ENCODE results near the gene MINDY4. TPM values are rescaled to one million over a fixed set of nuclear protein-coding genes. Genes with fewer than 3 reads are reported as not detected.

MINDY4 gene
- total and polyA plus RNA-seq, 10 of the 15 experiments (the other 5 are each of a cell fraction or from before 2014, with no cell fraction given), result 0.10 to 0.90 (median 0.40) TPM

DNA sequence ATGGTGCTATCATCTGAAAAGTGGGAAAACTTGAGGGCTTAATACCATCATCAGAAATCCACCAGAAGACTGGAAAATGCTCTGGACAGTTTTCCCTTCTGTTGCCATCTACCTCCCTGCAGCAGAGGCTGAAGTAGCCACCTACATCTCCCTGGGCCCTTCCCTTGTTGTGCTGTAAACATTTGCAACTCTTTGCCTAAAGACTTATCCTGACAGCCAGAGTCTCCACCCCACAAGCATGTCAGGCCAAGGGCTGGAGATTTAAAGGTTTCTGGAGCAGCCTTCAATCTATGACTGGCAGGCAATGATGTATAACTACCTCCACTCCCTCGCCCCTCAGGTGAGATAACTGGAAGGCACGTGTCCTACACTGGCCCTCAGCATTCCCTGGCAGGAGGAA, 49.0 kb upstream of the MINDY4 start (continued):
- TF ChIP-seq, protein P1, sequence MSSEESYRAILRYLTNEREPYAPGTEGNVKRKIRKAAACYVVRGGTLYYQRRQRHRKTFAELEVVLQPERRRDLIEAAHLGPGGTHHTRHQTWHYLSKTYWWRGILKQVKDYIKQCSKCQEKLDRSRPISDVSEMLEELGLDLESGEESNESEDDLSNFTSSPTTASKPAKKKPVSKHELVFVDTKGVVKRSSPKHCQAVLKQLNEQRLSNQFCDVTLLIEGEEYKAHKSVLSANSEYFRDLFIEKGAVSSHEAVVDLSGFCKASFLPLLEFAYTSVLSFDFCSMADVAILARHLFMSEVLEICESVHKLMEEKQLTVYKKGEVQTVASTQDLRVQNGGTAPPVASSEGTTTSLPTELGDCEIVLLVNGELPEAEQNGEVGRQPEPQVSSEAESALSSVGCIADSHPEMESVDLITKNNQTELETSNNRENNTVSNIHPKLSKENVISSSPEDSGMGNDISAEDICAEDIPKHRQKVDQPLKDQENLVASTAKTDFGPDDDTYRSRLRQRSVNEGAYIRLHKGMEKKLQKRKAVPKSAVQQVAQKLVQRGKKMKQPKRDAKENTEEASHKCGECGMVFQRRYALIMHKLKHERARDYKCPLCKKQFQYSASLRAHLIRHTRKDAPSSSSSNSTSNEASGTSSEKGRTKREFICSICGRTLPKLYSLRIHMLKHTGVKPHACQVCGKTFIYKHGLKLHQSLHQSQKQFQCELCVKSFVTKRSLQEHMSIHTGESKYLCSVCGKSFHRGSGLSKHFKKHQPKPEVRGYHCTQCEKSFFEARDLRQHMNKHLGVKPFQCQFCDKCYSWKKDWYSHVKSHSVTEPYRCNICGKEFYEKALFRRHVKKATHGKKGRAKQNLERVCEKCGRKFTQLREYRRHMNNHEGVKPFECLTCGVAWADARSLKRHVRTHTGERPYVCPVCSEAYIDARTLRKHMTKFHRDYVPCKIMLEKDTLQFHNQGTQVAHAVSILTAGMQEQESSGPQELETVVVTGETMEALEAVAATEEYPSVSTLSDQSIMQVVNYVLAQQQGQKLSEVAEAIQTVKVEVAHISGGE (CRISPR knock-in tag; IDR thresholded peaks at IDR 0.05), result no peak

DNA sequence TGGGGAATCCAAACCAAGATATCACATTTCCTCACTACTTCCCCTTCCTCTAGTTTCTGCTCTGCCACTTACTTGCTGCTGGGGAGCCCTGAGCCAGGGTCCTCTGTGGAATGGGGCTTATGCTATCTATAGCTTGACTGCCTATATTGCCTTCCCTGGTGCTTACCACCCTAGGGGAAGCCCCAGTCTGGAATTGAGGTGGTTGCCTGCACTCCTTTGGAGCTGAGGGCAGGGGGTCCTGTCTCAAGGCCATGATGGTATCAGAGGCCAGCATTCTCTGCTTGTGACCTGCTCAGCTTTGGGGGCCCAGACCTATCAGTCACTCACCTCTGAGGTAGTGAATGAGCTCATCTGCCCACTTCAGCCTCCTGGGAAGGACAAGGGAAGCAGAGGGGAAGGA, 48.5 kb upstream of the MINDY4 start:
- no peak overlapping the region for H3K4me2 ChIP-seq (ENCODE audit: control insufficient read depth, insufficient read depth)
- ChIA-PET CTCF (interaction anchor here (0.8 kb wide), 1 partner anchor 17 kb away, joined by 3 read pairs; no protein-coding TSS in a partner anchor), SMC1A (ENCODE audit: uncharacterized antibody, unreplicated experiment) (no interaction called here), RAD21 (ENCODE audit: unreplicated experiment) (no interaction called here), POLR2A (no interaction called here)
- DNase-seq (ENCODE audit: low read depth, low spot score) (no peak), ATAC-seq (no peak), FAIRE-seq (no peak)
- H4K20me1 ChIP-seq (ENCODE audit: control insufficient read depth, insufficient read depth), result no peaks in the 10 kb centered on the region
- intact Hi-C loops (cut with micrococcal nuclease; ENCODE audit: unreplicated experiment), result no loop called here
- no peak overlapping the region for H3K9ac ChIP-seq (ENCODE audit: control insufficient read depth, insufficient read depth, low read length)
- H3K36me3 ChIP-seq (ENCODE audit: control insufficient read depth in 2 of 2, insufficient read depth in 2 of 2, low read length in 1 of 2), result no peaks in the 10 kb centered on the region
- no peak overlapping the region for H3K4me3 ChIP-seq
- in situ Hi-C loops (cut with MboI), result no loop called here
- no TSS peak for BruUV-seq (replicated peaks)
- H2AFZ ChIP-seq (ENCODE audit: control insufficient read depth, low read depth, low read length), result no peak overlapping the region
- H3K9me3 ChIP-seq (replicated peaks; ENCODE audit: control insufficient read depth, insufficient read depth, low read length), result peaks cover 1% of the 10 kb centered on the region; the same call in 1 of the 3 replicates
- H3K4me1 ChIP-seq (ENCODE audit: control insufficient read depth, insufficient read depth, low read length), result no peaks in the 10 kb centered on the region
- no peak overlapping the region for H3K27ac ChIP-seq (ENCODE audit: control insufficient read depth, insufficient read depth)
- TF ChIP-seq NBN (IDR thresholded peaks at IDR 0.05) (no peak), LARP7 (IDR thresholded peaks at IDR 0.05) (no peak), KAT2A (conservative IDR thresholded peaks at IDR 0.05; ENCODE audit: control insufficient read depth, low read depth, low read length) (no peak)
- no peaks in the 10 kb centered on the region for H3K79me2 ChIP-seq (ENCODE audit: control insufficient read depth, insufficient read depth, low read length)
- no peaks in the 10 kb centered on the region for H3K27me3 ChIP-seq (replicated peaks in 1 of 2; ENCODE audit: control insufficient read depth in 2 of 2, insufficient read depth in 2 of 2, low read length in 1 of 2)
